Osteocyte (in vitro differentiated cells): ENCODE measurements around the gene ADCY2. TPM values are rescaled to one million over a fixed set of nuclear protein-coding genes. Genes with fewer than 3 reads are reported as not detected.

Experiments
- DNase-seq: peaks from one replicate; pipeline ENCODE4 v3.0.0; 2021; ENCODE audit warnings: mixed read lengths; ENCODE audit not compliant: unreplicated experiment; ENCODE audit errors: extremely low spot score
- H3K27ac Mint-ChIP-seq: one replicate; pipeline ENCODE4 v1.8.0; 2021; ENCODE audit warnings: mild to moderate bottlenecking, mixed read lengths; ENCODE audit not compliant: unreplicated experiment
- H3K27me3 Mint-ChIP-seq: one replicate; pipeline ENCODE4 v1.8.0; 2021; ENCODE audit warnings: mixed read lengths; ENCODE audit not compliant: unreplicated experiment
- H3K36me3 Mint-ChIP-seq: one replicate; pipeline ENCODE4 v1.8.0; 2021; ENCODE audit warnings: mixed read lengths; ENCODE audit not compliant: unreplicated experiment
- H3K4me1 Mint-ChIP-seq: one replicate; pipeline ENCODE4 v1.8.0; 2021; ENCODE audit warnings: mixed read lengths; ENCODE audit not compliant: unreplicated experiment
- H3K4me3 Mint-ChIP-seq: one replicate; pipeline ENCODE4 v1.8.0; 2021; ENCODE audit warnings: mild to moderate bottlenecking, moderate library complexity, mixed read lengths; ENCODE audit not compliant: unreplicated experiment
- H3K9me3 Mint-ChIP-seq: one replicate; pipeline ENCODE4 v1.8.0; 2021; ENCODE audit warnings: mixed read lengths; ENCODE audit not compliant: unreplicated experiment
- total RNA-seq: library from RNA; stranded (reverse); gene quantifications from 2 replicates; pipeline ENCODE4 v1.2.1, GENCODE V29; 2021
- TF ChIP-seq, protein P1 (sequence below): fragments of 200-600 bp; sonication (generic); IDR thresholded peaks from 2 replicates; pipeline ENCODE4 v1.5.0; 2021; ENCODE audit warnings: antibody characterized with exemption, mild to moderate bottlenecking, moderate library complexity

Gene ADCY2
- total RNA-seq, 1 donor from 2014 or later = not detected

- no peaks in the 10 kb centered on the region for H3K27me3 Mint-ChIP-seq
- H3K4me1 Mint-ChIP-seq = no peaks in the 10 kb centered on the region
- no peak overlapping the region for H3K4me3 Mint-ChIP-seq
- no peak for DNase-seq
- no peak overlapping the region for H3K27ac Mint-ChIP-seq
- peaks cover 1% of the 10 kb centered on the region for H3K36me3 Mint-ChIP-seq
- peaks cover 12% of the 10 kb centered on the region for H3K9me3 Mint-ChIP-seq
- TF ChIP-seq, protein P1, sequence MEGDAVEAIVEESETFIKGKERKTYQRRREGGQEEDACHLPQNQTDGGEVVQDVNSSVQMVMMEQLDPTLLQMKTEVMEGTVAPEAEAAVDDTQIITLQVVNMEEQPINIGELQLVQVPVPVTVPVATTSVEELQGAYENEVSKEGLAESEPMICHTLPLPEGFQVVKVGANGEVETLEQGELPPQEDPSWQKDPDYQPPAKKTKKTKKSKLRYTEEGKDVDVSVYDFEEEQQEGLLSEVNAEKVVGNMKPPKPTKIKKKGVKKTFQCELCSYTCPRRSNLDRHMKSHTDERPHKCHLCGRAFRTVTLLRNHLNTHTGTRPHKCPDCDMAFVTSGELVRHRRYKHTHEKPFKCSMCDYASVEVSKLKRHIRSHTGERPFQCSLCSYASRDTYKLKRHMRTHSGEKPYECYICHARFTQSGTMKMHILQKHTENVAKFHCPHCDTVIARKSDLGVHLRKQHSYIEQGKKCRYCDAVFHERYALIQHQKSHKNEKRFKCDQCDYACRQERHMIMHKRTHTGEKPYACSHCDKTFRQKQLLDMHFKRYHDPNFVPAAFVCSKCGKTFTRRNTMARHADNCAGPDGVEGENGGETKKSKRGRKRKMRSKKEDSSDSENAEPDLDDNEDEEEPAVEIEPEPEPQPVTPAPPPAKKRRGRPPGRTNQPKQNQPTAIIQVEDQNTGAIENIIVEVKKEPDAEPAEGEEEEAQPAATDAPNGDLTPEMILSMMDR = no peak
Observed at GRCh38 chr5:7456206-7456605, 60.3 kb downstream of the ADCY2 start.

DNA sequence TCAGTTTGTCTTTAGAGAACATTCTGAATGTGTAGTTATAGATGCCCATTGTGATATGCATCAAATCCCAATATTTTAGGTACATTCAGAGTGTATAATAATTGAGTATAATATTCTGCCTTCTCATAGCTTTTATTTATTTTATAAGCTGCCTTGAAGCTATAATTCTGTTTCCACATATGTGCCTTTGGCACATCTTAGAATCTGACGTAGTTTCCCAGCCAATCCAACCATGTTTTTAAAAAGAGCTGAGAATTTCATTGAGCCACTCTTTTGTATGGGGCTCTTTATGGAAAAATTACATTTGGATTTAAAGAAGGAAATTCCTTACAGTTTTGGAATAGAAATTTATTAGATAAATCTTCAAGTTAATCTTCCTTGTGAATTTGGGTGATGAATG is 65.4 kb downstream of the ADCY2 start:
- Mint-ChIP-seq H3K27ac (no peak overlapping the region), H3K4me3 (no peak overlapping the region), H3K9me3 (peaks cover 4% of the 10 kb centered on the region), H3K27me3 (no peaks in the 10 kb centered on the region), H3K4me1 (no peaks in the 10 kb centered on the region), H3K36me3 (peaks cover 1% of the 10 kb centered on the region)
- no peak for DNase-seq
- TF ChIP-seq, protein P1 = no peak

DNA sequence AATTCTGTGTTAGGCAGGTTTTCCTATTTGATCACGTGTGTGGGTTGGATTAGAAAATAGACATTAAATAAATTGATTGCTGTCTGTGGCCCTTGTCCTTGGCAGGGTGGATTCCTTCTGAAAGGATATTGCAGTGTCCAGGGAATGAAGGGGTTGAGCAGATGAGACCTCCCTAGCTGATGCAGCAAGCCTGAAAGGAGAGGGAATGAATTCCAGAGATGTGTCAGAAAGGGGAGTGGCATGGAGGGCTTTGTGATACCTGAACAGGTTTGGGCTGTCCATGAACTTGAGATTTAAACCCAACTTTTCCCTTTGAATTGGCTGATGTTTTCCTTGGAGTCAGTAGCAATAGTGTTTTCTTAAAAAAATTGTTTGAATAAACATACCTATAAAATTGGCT is 66.8 kb downstream of the ADCY2 start:
- DNase-seq = no peak
- TF ChIP-seq, protein P1 = no peak
- no peaks in the 10 kb centered on the region for H3K36me3 Mint-ChIP-seq
- H3K4me3 Mint-ChIP-seq = no peak overlapping the region
- peaks cover 4% of the 10 kb centered on the region for H3K9me3 Mint-ChIP-seq
- H3K27me3 Mint-ChIP-seq = no peaks in the 10 kb centered on the region
- no peaks in the 10 kb centered on the region for H3K4me1 Mint-ChIP-seq
- H3K27ac Mint-ChIP-seq = no peak overlapping the region

DNA sequence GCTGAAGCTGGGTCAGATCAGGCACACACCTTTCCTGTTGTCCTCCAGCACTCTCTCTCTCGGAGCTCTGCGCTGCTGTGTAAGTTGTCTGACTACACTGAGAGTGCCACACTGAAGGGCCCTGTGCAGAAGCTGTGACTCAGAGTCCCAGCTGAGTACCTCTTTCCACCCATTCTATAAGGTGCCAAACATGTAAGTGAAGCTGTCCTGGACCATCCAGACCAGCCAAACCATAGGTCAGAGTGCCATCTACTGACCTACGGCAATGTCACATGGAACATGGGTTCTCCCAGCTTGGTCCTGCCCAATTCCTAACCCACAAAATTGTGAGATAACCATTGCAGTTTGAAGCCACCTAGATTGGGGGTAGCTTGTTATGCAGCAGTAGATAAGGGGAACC is 68.2 kb downstream of the ADCY2 start:
- Mint-ChIP-seq H3K27me3 (no peaks in the 10 kb centered on the region), H3K9me3 (peaks cover 4% of the 10 kb centered on the region), H3K4me3 (no peak overlapping the region), H3K36me3 (no peaks in the 10 kb centered on the region), H3K4me1 (no peaks in the 10 kb centered on the region), H3K27ac (no peak overlapping the region)
- TF ChIP-seq, protein P1 = no peak
- no peak for DNase-seq

- Mint-ChIP-seq H3K27ac (no peak overlapping the region), H3K27me3 (no peaks in the 10 kb centered on the region)
Observed at GRCh38 chr5:7467179-7467578, 71.2 kb downstream of the ADCY2 start.

More at GRCh38 chr5:7467179-7467578, 71.2 kb downstream of the ADCY2 start:
- DNase-seq = no peak
- Mint-ChIP-seq H3K9me3 (peaks cover 23% of the 10 kb centered on the region), H3K4me3 (no peak overlapping the region), H3K36me3 (no peaks in the 10 kb centered on the region), H3K4me1 (no peaks in the 10 kb centered on the region)
- TF ChIP-seq, protein P1 = no peak
